C4-2B (cell line): ENCODE data around the gene PROKR1.

Experiments used
- H3K27ac ChIP-seq: fragments of 450-650 bp; 2 replicates; pipeline ENCODE4 v1.5.1; 2017
- CTCF ChIP-seq: fragments of 450-650 bp; conservative IDR thresholded peaks from 2 replicates; pipeline ENCODE4 v1.5.1; 2017; ENCODE audit warnings: mild to moderate bottlenecking
- ZFX ChIP-seq: fragments of 450-650 bp; IDR thresholded peaks from 2 replicates; pipeline ENCODE4 v1.6.1; 2017

Gene PROKR1

GRCh38 chr2:68632021-68632420 lies 11.4 kb upstream of the PROKR1 start:
- no peak for TF ChIP-seq CTCF
- TF ChIP-seq ZFX, result no peak
- no peak overlapping the region for H3K27ac ChIP-seq

- H3K27ac ChIP-seq, result no peak overlapping the region
- TF ChIP-seq CTCF (no peak), ZFX (no peak)
Measured at GRCh38 chr2:68637047-68637446, 6.3 kb upstream of the PROKR1 start.

GRCh38 chr2:68643874-68644485 lies 601 bp downstream of the PROKR1 start:
- peak overlapping the region; percentile 55 for H3K27ac ChIP-seq
- TF ChIP-seq CTCF (no peak), ZFX (no peak)

- H3K27ac ChIP-seq, result no peak overlapping the region
- TF ChIP-seq ZFX, result no peak
- no peak for TF ChIP-seq CTCF
Measured at GRCh38 chr2:68645523-68645922, 2.1 kb downstream of the PROKR1 start.

- no peak overlapping the region for H3K27ac ChIP-seq
- TF ChIP-seq CTCF (0 out of 2 replicates have a peak, but pooled peaks have one; percentile 19), ZFX (no peak)
Measured at GRCh38 chr2:68646303-68646702, 2.9 kb downstream of the PROKR1 start.

GRCh38 chr2:68650645-68651044 lies 7.3 kb downstream of the PROKR1 start:
- TF ChIP-seq ZFX, result no peak
- TF ChIP-seq CTCF, result no peak

GRCh38 chr2:68653034-68653433 lies 9.7 kb downstream of the PROKR1 start:
- TF ChIP-seq ZFX (no peak), CTCF (no peak)
- no peak overlapping the region for H3K27ac ChIP-seq

More at GRCh38 chr2:68650645-68651044, 7.3 kb downstream of the PROKR1 start:
- no peak overlapping the region for H3K27ac ChIP-seq
